PC-3 (cell line): ENCODE data around the gene EPB41L3.

Experiments
- EZH2 ChIP-seq: fragments of 300-600 bp; sonication (generic); IDR thresholded peaks from one replicate; pipeline ENCODE4 v1.6.1; 2017; ENCODE audit warnings: antibody characterized with exemption, mild to moderate bottlenecking, low read length; ENCODE audit not compliant: unreplicated experiment
- EZH2phosphoT487 ChIP-seq: fragments of 300-600 bp; sonication (generic); IDR thresholded peaks from 2 replicates; pipeline ENCODE4 v1.6.1; 2018; ENCODE audit warnings: mild to moderate bottlenecking, antibody characterized with exemption, low read length, borderline replicate concordance
- TF ChIP-seq, protein P1 (sequence below): fragments of 300-600 bp; sonication (generic); conservative IDR thresholded peaks from 2 replicates; pipeline ENCODE4 v1.5.1; 2017; ENCODE audit warnings: antibody characterized with exemption, low read depth, mild to moderate bottlenecking, low read length

DNA sequence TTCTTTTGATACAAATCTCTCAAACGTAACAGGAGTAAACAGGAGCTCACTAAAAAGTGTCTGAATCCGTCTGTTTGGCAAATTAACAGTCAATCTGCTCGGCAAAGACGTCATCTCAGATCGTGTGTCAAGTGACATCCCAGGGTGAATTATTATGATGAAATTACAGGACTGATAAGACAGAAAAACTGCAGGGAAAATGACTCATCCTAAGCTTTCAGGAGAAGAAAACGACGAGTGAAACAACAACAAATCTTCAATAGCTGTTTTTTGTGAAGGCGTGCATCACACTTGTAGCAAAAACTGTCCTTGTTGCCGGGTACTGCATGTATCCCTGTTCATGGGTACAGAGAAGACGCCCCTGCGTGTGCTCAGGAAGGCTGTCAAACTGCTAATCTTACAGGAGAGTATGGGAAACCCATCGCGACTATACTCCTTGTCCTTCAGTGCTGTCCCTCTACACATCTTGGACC is 24.9 kb downstream of the EPB41L3 start:
- TF ChIP-seq, protein P1, sequence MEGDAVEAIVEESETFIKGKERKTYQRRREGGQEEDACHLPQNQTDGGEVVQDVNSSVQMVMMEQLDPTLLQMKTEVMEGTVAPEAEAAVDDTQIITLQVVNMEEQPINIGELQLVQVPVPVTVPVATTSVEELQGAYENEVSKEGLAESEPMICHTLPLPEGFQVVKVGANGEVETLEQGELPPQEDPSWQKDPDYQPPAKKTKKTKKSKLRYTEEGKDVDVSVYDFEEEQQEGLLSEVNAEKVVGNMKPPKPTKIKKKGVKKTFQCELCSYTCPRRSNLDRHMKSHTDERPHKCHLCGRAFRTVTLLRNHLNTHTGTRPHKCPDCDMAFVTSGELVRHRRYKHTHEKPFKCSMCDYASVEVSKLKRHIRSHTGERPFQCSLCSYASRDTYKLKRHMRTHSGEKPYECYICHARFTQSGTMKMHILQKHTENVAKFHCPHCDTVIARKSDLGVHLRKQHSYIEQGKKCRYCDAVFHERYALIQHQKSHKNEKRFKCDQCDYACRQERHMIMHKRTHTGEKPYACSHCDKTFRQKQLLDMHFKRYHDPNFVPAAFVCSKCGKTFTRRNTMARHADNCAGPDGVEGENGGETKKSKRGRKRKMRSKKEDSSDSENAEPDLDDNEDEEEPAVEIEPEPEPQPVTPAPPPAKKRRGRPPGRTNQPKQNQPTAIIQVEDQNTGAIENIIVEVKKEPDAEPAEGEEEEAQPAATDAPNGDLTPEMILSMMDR: no peak
- no peak for TF ChIP-seq EZH2phosphoT487
- no peak for TF ChIP-seq EZH2
